HepG2 (cell line): Measurements from ENCODE around the gene SHANK3. TPM values are rescaled to one million over a fixed set of nuclear protein-coding genes. Genes with fewer than 3 reads are reported as not detected.

Source experiments
- ATAC-seq: fragments of 200-7000 bp; cut with Tn5 transposase; 3 replicates; pipeline ENCODE4 v1.9.1; 2020; ENCODE audit warnings: mild to moderate bottlenecking, moderate library complexity
- BruUV-seq: library from RNA; stranded (reverse); fragments of 400-500 nt; replicated peaks from 2 replicates; lab custom pipeline; 2021; lab: Mats Ljungman, UMichigan
- CTCF ChIA-PET: fragments of 300-600 bp; formaldehyde crosslinking; extraction: SDS; loops from one replicate; lab custom pipeline; 2021; ENCODE audit warnings: low total read pairs, inconsistent platforms, low intra/inter-chr PET ratio; lab: Yijun Ruan, JAX
- POLR2A ChIA-PET: fragments of 350-600 bp; sonication (Branson Sonifier 250); formaldehyde crosslinking; loops from one replicate; lab custom pipeline; 2020; ENCODE audit warnings: antibody characterized with exemption, inconsistent platforms; lab: Yijun Ruan, JAX
- DNase-seq: peaks from one replicate; pipeline ENCODE4 v3.0.0-alpha.2; 2015; ENCODE audit warnings: low spot score
- FAIRE-seq: peaks from 3 replicates; lab custom pipeline; 2011; peaks lifted over from hg19 to GRCh38; lab: Jason Lieb, UNC
- H2AFZ ChIP-seq: one replicate; pipeline ENCODE4 v1.6.1; 2011; ENCODE audit warnings: low read length, inconsistent platforms
- H3K27ac ChIP-seq: fragments of 300-600 bp; 3 replicates; pipeline ENCODE4 v1.8.0; 2011; ENCODE audit warnings: mixed run types, mild to moderate bottlenecking, mixed read lengths, low read length, inconsistent platforms; ENCODE audit not compliant: insufficient read depth; ENCODE audit errors: extremely low read length
- H3K27me3 ChIP-seq, 2 experiments: fragments of 200-600 bp in 1 of 2; 2 replicates in 1 of 2; 3 replicates in 1 of 2; pipeline versions ENCODE4 v1.6.0 to v1.8.0; 2011; ENCODE audit warnings: low read length in 2 of 2, mild to moderate bottlenecking in 2 of 2, moderate library complexity in 2 of 2, inconsistent platforms in 1 of 2; ENCODE audit not compliant: insufficient read depth in 2 of 2, control insufficient read depth in 1 of 2
- H3K36me3 ChIP-seq, 2 experiments: fragments of 200-600 bp in 1 of 2; replicated peaks in 1 of 2; 2 replicates in 1 of 2; 3 replicates in 1 of 2; pipeline versions ENCODE4 v1.5.1 to v1.8.0; 2011; ENCODE audit warnings: low read length in 2 of 2, inconsistent platforms in 1 of 2; ENCODE audit not compliant: insufficient read depth in 2 of 2, control insufficient read depth in 1 of 2
- H3K4me1 ChIP-seq: 2 replicates; pipeline ENCODE4 v1.5.1; 2012; ENCODE audit warnings: low read length, inconsistent platforms; ENCODE audit not compliant: insufficient read depth
- H3K4me2 ChIP-seq: 2 replicates; pipeline ENCODE4 v1.6.0; 2011; ENCODE audit warnings: low read depth, low read length, inconsistent platforms
- H3K4me3 ChIP-seq, 3 experiments: fragments of 200-600 bp in 1 of 3; sonication (generic), shearing (Covaris generic) in 1 of 3; replicated peaks in 1 of 3; 2 replicates each; pipeline ENCODE4 v1.5.1; 2011 to 2016; ENCODE audit warnings: low read length in 3 of 3, inconsistent platforms in 2 of 3, low read depth in 2 of 3, mild to moderate bottlenecking in 2 of 3, control low read depth in 1 of 3, mixed read lengths in 1 of 3; ENCODE audit not compliant: insufficient read depth in 1 of 3
- H3K79me2 ChIP-seq: one replicate; pipeline ENCODE4 v1.6.1; 2011; ENCODE audit warnings: low read length, inconsistent platforms; ENCODE audit not compliant: insufficient read depth
- H3K9ac ChIP-seq: 2 replicates; pipeline ENCODE4 v1.6.0; 2011; ENCODE audit warnings: mild to moderate bottlenecking, low read depth, low read length, inconsistent platforms; ENCODE audit not compliant: insufficient read depth
- H3K9me3 ChIP-seq: 2 replicates; pipeline ENCODE4 v1.5.1; 2012; ENCODE audit warnings: mild to moderate bottlenecking, low read length
- H4K20me1 ChIP-seq: 2 replicates; pipeline ENCODE4 v1.6.0; 2011; ENCODE audit warnings: inconsistent platforms, mild to moderate bottlenecking, low read length, moderate library complexity; ENCODE audit not compliant: insufficient read depth
- FIP1L1 ChIP-seq: fragments of 200-400 bp; formaldehyde crosslinking; IDR thresholded peaks from 2 replicates; pipeline ENCODE4 v1.6.1; 2018; ENCODE audit warnings: low read depth, mild to moderate bottlenecking, low read length, moderate library complexity, borderline replicate concordance; ENCODE audit not compliant: insufficient read depth
- HES4 ChIP-seq: sonication (generic); formaldehyde crosslinking; IDR thresholded peaks from 2 replicates; pipeline ENCODE4 v1.9.0; 2021; ENCODE audit warnings: mild to moderate bottlenecking, missing genetic modification reagents, borderline replicate concordance
- HNF4G ChIP-seq, 2 experiments: sonication (generic) in 1 of 2; formaldehyde crosslinking in 1 of 2; IDR thresholded peaks; 2 replicates each; pipeline versions ENCODE4 v1.4.0 to v1.6.1; 2011 to 2020; ENCODE audit warnings: borderline replicate concordance in 2 of 2, low read depth in 2 of 2, mild to moderate bottlenecking in 2 of 2, low read length in 1 of 2, missing genetic modification reagents in 1 of 2, moderate library complexity in 1 of 2
- MED1 ChIP-seq: sonication (generic); formaldehyde crosslinking; IDR thresholded peaks from 2 replicates; pipeline ENCODE4 v1.4.0; 2020; ENCODE audit warnings: missing genetic modification reagents
- MTA1 ChIP-seq: sonication (generic); formaldehyde crosslinking; IDR thresholded peaks from 2 replicates; pipeline ENCODE4 v1.4.0; 2020; ENCODE audit warnings: missing genetic modification reagents, mild to moderate bottlenecking, borderline replicate concordance
- POLR2AphosphoS5 ChIP-seq: IDR thresholded peaks from 2 replicates; pipeline ENCODE4 v1.6.1; 2012; ENCODE audit warnings: low read depth, low read length
- THAP11 ChIP-seq: IDR thresholded peaks from 2 replicates; pipeline ENCODE4 v1.6.1; 2016; ENCODE audit warnings: missing biosample characterization, missing genetic modification reagents
- ZNF34 ChIP-seq: sonication (generic); formaldehyde crosslinking; IDR thresholded peaks from 2 replicates; pipeline ENCODE4 v1.4.0; 2020; ENCODE audit warnings: mild to moderate bottlenecking, missing genetic modification reagents, borderline replicate concordance
- WGBS: methylation state at CpG from one replicate; pipeline ENCODE4 v1.1.6; 2017; ENCODE audit warnings: low lambda C conversion rate; 5-methylcytosine and 5-hydroxymethylcytosine counted together
- in situ Hi-C: cut with HindIII; loops from 2 replicates; pipeline ENCODE4 v1.10.0; 2017; ENCODE audit warnings: low pct_unique_long_range_greater_than_20kb; ENCODE audit not compliant: extremely low pct_ligation_motif_present
- intact Hi-C: fragments of 100-400 bp; cut with micrococcal nuclease; formaldehyde crosslinking; loops from one replicate; pipeline ENCODE4 v1.10.0; 2022; ENCODE audit not compliant: unreplicated experiment
- polyA plus RNA-seq, 8 experiments: library from polyadenylated mRNA; depleted of rRNA in 3 of 8; stranded (reverse) in 7 of 8; unstranded in 1 of 8; fragments of >200 nt; fragmentation: Illumina TruSeq in 4 of 8; extraction: Trizol in 4 of 8; gene quantifications; 2 replicates each; pipeline versions ENCODE4 v1.2.1 to v1.2.3, GENCODE V29; 2011 to 2016; ENCODE audit warnings: low read depth in 4 of 8, missing spikeins in 1 of 8, mixed read lengths in 1 of 8; ENCODE audit not compliant: insufficient read depth in 1 of 8
- total RNA-seq, 5 experiments: library from RNA; depleted of rRNA; stranded (reverse); fragments of >200 nt; fragmentation: Illumina TruSeq; extraction: Trizol; gene quantifications; 2 replicates each; pipeline ENCODE4 v1.2.3, GENCODE V29; 2016; ENCODE audit warnings: low read depth in 1 of 5
- TF ChIP-seq, protein P1 (sequence below): IDR thresholded peaks from 2 replicates; pipeline ENCODE4 v1.6.1; 2016; ENCODE audit warnings: mild to moderate bottlenecking, missing biosample characterization, missing genetic modification reagents
- TF ChIP-seq, protein P2 (sequence below): sonication (generic); formaldehyde crosslinking; conservative IDR thresholded peaks from 2 replicates; pipeline ENCODE4 v1.8.0; 2022; ENCODE audit warnings: mild to moderate bottlenecking, moderate library complexity, missing genetic modification reagents

The SHANK3 gene
- total and polyA plus RNA-seq, 2 of the 13 experiments (the other 11 are each of a cell fraction or from before 2014, with no cell fraction given) = 2.9 to 4.6 TPM

DNA sequence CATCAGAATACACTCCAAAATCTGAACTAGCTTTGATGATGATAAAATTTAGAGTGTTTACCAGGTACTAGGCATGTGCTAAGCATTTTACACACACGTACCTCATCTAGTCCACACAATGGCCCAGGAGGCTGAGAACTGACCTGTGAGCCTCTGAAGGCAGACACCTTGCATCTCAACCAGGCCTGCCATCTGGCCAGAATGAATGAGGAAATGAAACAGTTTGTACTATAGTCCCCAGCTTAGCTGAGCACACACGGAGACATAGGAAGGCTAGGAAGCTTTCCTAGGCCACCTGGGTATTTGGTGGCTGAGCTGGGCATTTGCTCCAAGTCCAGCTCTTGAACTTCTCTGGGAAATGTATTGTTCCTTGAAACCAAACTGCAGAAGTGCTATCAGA lies 6.9 kb upstream of the SHANK3 start:
- in situ Hi-C loops = no loop called here
- 34% methylated on average over 2 of the region's 2 CpGs for WGBS
- Histone ChIP-seq H3K4me3 (no peak overlapping the region), H3K4me2 (no peak overlapping the region), H4K20me1 (no peaks in the 10 kb centered on the region), H3K79me2 (no peaks in the 10 kb centered on the region), H3K4me1 (no peaks in the 10 kb centered on the region), H3K27ac (no peak overlapping the region), H3K9me3 (no peaks in the 10 kb centered on the region), H2AFZ (no peak overlapping the region), H3K36me3 (no peaks in the 10 kb centered on the region), H3K9ac (no peak overlapping the region), H3K27me3 (peaks cover 0 to 4% of the 10 kb centered on the region in 2 experiments; a peak in 3 of 5 replicates)
- intact Hi-C loops = no loop called here
- CTCF ChIA-PET = no interaction called here
- FAIRE-seq = no peak
- BruUV-seq = no TSS peak
- no peak for ATAC-seq
- POLR2A ChIA-PET = interaction anchor here (1.5 kb wide), 1 partner anchor 24 kb away, joined by 7 read pairs; no protein-coding TSS in a partner anchor
- TF ChIP-seq POLR2AphosphoS5 (no peak), ZNF34 (CRISPR knock-in tag) (no peak), THAP11 (no peak), FIP1L1 (no peak), MED1 (CRISPR knock-in tag) (no peak), HES4 (no peak), MTA1 (CRISPR knock-in tag) (no peak), HNF4G (IDR thresholded peaks at IDR 0.05; ENCODE audit: borderline replicate concordance, low read depth, low read length) (no peak), HNF4G (CRISPR knock-in tag; IDR thresholded peaks at IDR 0.05; ENCODE audit: borderline replicate concordance, low read depth) (no peak)
- TF ChIP-seq, protein P1, sequence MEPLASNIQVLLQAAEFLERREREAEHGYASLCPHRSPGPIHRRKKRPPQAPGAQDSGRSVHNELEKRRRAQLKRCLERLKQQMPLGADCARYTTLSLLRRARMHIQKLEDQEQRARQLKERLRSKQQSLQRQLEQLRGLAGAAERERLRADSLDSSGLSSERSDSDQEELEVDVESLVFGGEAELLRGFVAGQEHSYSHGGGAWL = no peak
- TF ChIP-seq, protein P2, sequence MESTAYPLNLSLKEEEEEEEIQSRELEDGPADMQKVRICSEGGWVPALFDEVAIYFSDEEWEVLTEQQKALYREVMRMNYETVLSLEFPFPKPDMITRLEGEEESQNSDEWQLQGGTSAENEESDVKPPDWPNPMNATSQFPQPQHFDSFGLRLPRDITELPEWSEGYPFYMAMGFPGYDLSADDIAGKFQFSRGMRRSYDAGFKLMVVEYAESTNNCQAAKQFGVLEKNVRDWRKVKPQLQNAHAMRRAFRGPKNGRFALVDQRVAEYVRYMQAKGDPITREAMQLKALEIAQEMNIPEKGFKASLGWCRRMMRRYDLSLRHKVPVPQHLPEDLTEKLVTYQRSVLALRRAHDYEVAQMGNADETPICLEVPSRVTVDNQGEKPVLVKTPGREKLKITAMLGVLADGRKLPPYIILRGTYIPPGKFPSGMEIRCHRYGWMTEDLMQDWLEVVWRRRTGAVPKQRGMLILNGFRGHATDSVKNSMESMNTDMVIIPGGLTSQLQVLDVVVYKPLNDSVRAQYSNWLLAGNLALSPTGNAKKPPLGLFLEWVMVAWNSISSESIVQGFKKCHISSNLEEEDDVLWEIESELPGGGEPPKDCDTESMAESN (CRISPR knock-in tag) = no peak
- no peak for DNase-seq
